NCI-H526 treated with DMSO at 0.1 percent for 48 hours (cell line): ENCODE data around the gene PAM.

Source experiments
- DNase-seq: peaks from one replicate; lab custom pipeline; 2025; lab: John Stamatoyannopoulos, UW

The PAM gene

GRCh38 chr5:102815084-102815483, 60.0 kb downstream of the PAM start:
- no peak for DNase-seq

DNA sequence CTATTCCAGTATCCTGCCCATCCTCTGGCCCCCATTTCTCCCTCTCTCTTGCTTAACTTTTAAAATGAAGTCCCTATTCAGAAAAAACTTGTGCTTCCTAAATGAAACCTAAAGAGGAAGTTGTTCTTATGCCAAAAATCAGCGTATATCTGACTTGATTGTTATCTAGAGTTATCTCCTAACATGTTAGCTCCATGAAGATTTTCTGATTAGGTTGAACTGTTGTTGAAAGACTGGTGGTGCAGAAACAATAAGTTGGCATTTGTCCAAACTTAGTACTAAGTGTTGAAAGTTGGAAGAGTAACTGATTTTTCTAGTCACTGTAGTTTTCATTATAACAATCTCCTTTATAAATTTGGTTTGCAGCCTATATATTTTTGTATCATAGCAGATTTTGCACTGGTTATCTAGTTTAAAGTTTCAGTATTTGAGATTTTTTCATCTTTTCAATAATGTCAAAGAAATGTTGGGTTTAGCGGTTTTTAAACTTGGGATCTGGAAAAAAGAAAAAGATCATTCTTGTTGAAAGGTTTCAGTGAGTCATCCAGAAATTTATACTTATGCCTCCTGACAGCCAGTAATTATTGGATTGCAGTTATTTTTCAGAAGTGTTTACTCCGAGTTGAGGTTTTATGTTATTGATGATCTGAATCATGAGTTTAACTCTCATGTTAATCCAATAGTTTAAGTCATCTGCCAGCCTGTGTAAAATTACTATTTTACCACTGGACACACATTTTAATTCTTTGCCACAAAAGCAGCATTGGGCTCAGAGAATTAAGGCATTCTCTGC, 60.6 kb downstream of the PAM start:
- no peak for DNase-seq

DNA sequence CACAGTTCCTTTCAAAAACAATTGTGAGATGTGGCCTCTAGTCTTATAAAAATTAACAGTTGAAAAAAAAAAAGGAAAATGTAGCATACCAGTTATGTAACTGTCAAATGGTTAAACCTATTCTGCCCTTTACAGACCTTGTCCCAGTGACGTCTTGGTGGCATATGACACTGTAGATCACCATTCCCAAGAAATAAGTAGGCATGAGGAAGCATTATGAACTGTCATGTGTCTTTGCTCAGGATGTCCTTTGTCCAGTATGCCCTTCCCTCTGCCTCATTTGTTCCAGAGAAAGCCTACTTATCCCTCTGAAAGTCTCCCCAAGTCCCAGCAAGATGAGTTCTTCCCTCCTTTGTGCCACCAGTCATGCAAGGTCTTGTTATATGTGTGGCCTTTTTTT, 63.2 kb downstream of the PAM start:
- no peak for DNase-seq

- DNase-seq: no peak
Measured at GRCh38 chr5:102818934-102819333, 63.8 kb downstream of the PAM start.

DNA sequence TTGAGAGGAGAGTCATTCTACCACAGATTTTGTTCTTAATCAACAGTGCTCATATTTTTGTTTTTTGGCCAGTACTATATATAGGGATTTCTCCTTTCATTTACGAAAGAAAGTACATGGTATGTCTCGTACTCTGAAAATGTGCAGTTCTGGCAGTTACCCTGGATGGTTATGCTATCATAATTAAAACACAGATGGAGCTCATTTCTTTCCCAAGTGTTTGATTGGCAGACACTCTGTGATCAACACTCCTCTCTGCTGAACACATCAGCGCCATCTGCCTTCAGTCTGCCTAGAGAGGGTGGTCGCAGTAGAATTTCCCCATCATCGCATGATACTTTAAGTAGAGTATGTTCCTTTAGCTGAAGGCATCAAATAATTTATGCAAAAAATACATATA, 64.5 kb downstream of the PAM start:
- no peak for DNase-seq

DNA sequence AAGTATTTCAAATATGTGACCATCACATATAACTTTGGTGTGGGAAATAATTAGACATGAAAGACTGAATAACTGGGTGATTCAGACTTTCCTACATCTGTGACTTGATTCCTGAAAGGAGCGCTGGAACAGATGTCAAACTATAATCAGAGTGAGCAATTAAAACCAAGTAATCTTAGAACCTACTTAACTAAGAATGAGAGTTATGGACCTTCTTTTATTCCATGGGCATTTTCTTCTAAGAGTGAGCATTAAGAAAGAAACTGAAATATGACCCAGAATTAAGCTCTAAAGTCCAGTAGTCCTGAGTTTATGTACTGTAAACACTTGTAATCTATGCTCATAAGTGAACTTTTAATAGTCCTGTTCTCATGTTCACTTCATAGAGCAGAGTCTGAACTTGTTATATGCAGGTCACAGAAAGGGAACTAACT, 68.4 kb downstream of the PAM start:
- DNase-seq: no peak

DNA sequence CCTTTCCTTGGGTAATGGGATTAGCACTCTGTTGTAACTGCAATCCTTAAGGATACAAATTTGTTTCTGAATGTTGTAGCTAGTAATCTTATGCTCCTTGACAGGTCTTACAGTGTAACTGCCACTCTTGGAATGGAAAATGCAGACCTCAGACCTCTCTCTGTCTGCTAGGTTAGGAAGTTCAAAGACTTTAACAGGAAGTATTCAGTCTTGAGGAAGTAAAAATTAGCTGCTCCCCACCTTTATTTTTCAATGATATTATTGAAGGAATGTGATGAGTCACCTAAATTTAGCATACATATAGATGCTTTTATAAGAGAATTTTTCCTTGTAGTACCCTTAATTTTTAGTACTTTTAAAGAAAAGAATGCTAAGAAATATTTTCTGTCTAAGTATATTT, 71.5 kb downstream of the PAM start:
- DNase-seq: no peak

DNA sequence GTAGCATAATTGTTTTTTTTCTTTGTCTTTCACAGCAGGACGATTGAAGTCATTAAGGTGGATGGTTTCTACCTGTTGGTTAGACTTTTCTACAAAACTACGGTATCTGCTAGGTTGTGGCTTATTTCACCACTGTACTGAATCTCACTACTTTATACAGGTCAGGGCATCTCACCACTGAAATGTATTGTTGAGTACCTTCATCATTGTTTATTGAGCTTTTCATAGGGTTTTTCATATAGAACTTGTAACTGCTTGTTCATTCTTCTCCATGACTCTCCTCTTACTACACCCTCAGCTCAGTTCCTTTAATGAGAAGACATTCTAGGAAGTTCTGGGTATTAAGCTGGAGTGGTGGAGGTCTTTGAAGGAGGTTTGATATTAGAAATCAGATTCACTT, 75.1 kb downstream of the PAM start:
- no peak for DNase-seq

- DNase-seq: no peak
Measured at GRCh38 chr5:102832445-102832844, 77.3 kb downstream of the PAM start.

DNA sequence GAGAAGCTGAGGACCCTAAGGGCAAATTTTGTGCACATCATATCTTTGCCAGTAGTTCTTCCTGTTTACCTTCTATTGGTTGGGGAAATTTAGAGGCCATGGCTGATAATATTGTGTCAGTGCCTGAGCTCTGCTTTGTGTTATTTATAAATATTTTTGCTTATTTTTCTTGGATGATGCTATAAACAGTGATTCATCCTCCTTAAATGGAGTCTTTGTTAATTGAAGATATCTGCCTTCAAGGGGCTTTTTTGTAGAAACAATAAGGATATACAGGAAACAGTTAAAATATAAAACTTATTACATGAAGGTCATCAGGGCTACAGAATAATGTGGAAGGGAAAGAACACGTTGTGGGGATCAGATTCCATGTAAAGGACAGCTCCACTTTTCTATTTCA, 78.0 kb downstream of the PAM start:
- DNase-seq: no peak

DNA sequence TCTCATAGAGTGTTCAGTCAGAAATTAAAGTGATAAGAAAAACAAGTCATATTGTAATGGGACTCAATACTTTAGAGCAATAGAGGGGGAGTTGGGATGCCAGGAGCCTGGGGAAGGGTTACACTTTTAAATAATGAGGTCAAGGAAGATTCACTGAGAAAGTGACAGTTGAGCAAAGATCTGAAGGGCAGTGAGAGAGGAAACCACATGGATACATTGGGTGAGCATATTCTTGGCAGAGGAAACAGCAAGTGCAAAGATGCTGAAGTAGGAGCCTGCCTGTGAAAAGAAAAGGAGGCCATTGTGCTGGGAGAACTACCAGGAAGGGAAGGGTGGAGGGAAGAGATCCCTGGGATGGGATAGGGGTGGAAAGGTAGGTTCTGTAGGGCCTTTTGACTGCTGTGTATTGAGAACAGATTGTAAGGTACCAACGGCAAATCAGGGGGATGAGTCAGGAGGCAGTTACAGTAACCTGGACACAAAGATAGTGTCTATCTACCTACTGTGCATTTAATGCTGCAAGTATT, 79.4 kb downstream of the PAM start:
- DNase-seq: no peak

DNA sequence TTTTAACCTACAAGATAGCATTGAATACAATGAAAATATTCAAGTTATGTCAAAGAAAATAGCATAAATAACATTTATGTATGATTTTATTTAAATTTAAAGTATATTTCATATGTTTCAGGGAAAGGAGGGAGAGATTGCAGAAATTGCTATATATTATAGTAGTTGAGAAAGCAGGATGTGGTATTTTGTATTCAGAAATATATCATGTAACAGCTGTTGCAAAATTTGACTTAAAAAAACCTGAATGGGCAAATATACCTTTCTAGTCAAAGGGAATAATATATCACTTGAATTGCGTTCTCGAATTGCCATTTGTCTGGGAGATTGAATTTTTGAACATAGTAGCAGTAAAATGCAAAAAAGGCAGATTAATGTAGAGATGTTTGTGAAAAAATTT, 80.6 kb downstream of the PAM start:
- no peak for DNase-seq

DNA sequence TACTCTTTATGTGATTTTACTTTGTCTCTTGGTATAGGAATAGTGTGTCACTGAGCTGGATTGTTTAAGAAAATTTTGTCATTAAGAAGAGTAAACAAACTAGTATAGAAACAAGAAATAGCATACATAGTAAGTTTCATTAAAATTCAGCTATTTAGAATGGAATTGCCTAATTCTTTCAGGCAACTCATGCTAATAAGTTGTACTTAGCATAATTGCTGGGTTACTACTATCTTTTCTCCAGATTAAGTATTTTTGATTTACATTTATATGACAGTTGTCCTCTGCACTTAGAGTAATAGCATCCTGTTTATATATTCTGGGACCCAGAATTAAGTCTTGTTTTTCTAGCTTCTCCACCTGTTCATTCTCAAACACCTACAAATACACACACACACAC, 85.9 kb downstream of the PAM start:
- DNase-seq: no peak

DNA sequence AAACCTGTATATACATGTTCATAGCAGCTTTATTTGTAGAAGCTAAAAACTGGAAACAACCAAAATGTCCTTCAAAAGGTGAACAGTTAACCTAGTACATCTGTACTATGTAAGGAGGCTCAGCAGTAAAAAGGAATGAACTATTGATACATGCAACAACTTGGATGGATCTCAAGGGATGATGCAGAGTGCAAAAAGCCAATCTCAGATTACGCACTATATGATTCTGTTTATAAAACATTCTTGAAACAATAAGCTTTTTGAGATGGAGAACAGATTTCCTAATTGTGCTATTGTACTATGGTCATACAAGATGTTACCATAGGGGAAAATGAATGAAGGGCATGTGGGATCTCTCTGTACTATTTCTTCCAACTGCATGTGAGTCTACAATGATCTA, 88.9 kb downstream of the PAM start:
- DNase-seq: no peak

DNA sequence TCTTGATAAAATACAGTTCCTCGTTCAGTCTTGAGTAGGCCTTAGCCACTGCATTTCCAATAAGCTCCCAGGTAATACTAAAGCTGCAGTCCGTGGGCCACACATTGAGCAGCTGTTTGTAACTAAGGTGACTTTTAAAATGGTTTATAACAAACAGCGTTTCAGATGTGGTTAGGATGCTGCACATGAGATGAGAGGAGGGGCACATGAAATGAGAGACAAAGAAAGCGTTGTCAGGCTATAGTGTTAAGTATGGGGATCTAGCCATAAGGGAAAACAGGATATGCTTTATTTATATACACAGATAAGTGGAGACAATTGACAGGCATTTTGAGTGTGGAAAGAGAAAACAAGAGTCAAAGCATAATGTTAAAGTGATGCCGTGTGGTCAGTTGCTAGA, 89.9 kb downstream of the PAM start:
- no peak for DNase-seq

DNA sequence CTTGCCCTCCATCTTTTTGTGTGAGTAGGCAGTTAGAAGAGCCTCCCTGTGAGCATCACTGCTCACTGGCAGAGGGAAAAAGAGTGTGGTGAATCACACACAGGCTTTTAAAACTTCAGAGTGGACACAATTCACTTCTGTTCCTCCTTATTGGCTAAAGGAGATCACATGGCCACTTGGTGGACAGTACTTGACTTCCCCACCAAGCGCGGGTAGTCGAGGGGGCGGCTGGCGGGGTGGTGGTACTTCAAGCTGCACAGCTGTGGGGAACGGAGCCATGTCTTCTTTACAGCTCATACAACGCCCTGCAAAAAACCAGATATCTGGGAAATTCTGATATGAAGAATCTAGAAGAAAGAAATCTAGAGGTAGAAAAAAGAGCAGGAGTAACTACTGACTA, 95.4 kb downstream of the PAM start:
- DNase-seq: no peak

- DNase-seq: no peak
Measured at GRCh38 chr5:102853680-102854079, 98.6 kb downstream of the PAM start.

GRCh38 chr5:102855681-102856388, 100.7 kb downstream of the PAM start:
- DNase-seq: no peak

- DNase-seq: no peak
Measured at GRCh38 chr5:102856389-102856777, 101.3 kb downstream of the PAM start.

- DNase-seq: no peak
Measured at GRCh38 chr5:102857076-102857818, 102.1 kb downstream of the PAM start.

- no peak for DNase-seq
Measured at GRCh38 chr5:102858221-102858620, 103.1 kb downstream of the PAM start.

GRCh38 chr5:102858808-102859207, 103.7 kb downstream of the PAM start:
- DNase-seq: no peak

DNA sequence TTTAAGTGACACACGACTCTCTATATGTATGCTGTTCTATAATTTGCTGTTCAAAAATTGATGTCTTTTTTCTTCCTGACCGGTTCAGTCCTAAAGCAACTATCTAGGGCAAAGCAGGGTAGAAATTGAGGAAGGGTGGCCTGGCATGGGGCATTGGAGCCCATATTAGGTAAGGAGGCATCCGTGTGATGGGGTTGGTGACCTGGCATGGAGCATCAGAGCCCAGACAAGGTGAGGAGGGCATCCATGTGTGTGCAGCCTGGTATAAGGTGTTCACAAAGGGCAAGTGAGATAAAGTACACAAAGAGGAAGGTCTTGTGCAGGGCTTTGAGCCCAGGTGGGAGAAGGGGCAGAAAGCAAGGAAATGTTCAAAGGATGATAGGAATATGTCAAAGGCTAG, 104.9 kb downstream of the PAM start:
- no peak for DNase-seq
